HG02970 (cell line): ENCODE measurements around the gene UBE2V1.

Experiments used
- ATAC-seq: cut with Tn5 transposase; IDR thresholded peaks from one replicate; pipeline ENCODE4 v1.9.1; 2021; ENCODE audit warnings: mild to moderate bottlenecking, moderate library complexity, moderate number of reproducible peaks; ENCODE audit not compliant: unreplicated experiment, low FRiP score

UBE2V1 gene

DNA sequence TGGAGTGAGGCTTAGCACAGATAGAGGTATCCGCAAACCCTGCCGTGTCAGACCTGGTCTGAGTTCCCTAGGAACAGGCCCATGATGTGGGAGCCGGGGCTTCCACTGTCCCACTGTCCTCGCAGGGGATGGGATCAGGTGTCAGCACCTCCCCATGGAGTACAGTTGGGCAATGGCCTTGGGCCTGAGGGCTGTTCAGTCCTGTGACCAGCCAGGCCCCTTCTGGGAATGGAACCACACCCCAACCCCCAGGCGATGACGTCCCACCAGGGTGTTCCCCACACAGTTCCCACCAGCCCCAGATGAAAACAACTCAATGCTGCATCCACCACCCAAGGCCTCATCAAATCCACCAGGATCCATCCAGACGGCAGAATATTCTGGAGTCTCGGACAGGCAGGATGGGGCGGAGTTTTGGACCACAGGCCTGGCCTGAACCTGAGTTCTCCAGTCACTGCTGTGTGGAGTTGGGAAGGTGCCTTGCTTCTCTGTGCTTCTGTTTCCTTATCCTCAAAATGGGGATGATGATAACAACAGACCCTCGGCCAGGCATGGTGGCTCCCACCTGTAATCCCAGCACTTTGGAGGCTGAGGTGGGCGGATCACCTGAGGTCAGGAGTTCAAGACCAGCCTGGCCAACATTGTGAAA lies 62.2 kb downstream of the UBE2V1 start:
- no peak for ATAC-seq

- ATAC-seq: no peak
These were observed 62.7 kb downstream of the UBE2V1 start for GRCh38 chr20:50050214-50050613.

GRCh38 chr20:50049442-50050026 lies 63.4 kb downstream of the UBE2V1 start:
- ATAC-seq: no peak

GRCh38 chr20:50048420-50049166 lies 64.4 kb downstream of the UBE2V1 start:
- no peak for ATAC-seq

DNA sequence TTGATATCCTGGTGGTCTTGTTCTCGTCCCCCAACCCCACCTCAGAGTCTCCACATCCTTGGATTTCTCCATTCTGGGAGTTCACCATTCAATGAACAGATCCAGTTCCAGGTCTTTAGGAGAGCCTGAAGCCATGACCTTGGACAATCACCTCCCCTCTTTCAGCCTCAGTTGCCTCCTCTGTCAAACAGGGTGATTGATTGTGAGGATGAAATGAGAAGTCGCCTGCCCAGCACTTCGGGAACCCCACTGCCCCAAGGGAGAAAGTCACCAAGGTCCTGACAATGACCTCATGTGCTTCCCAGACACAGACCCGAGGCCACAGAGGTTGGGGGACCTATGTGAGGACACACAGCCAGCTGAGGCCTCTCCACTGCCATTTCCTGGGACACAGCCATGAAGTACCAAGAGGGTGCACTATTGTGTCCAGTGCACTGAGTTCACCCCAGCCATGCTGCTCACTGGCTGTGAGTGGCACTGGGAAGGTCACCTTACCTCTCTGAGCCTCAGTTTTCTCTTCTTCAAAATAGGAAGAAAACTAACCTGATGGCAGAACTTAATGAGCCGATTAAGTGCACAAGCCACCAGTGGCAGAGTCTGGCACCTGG lies 68.5 kb downstream of the UBE2V1 start:
- ATAC-seq: no peak

DNA sequence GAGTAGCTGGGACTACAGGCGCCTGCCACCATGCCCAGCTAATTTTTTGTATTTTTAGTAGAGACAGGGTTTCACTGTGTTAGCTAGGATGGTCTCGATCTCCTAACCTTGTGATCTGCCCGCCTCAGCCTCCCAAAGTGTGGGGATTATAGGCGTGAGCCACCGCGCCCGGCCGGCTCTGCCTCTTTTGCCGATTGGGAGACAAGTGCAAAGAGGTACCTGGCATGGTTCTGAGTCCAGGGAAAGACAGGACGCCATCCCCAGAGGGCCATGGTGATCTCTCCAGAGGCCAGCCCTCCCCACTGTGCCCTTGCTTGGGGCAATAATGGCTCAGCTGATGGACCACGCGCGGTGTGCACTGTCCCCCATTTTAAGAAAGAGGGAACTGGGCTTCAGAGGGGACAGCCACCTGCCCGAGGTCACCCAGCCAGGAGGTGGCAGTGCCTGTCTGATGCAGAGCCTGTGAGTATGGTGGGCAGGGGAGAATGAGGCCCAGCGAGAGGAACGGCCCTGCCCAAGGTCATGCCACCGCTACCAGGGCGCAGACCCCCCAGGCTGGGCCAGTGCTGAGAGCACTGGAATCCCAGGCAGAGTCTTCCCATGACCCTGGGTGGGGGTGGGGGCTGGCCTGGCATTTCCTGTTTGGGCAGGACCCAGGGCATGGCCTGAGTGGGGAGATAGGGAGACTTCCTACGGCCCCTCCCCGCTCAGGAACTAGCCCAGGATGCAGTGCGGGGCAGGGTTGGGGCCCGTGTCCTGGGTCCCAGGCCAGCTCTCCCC lies 69.2 kb downstream of the UBE2V1 start:
- ATAC-seq: no peak

DNA sequence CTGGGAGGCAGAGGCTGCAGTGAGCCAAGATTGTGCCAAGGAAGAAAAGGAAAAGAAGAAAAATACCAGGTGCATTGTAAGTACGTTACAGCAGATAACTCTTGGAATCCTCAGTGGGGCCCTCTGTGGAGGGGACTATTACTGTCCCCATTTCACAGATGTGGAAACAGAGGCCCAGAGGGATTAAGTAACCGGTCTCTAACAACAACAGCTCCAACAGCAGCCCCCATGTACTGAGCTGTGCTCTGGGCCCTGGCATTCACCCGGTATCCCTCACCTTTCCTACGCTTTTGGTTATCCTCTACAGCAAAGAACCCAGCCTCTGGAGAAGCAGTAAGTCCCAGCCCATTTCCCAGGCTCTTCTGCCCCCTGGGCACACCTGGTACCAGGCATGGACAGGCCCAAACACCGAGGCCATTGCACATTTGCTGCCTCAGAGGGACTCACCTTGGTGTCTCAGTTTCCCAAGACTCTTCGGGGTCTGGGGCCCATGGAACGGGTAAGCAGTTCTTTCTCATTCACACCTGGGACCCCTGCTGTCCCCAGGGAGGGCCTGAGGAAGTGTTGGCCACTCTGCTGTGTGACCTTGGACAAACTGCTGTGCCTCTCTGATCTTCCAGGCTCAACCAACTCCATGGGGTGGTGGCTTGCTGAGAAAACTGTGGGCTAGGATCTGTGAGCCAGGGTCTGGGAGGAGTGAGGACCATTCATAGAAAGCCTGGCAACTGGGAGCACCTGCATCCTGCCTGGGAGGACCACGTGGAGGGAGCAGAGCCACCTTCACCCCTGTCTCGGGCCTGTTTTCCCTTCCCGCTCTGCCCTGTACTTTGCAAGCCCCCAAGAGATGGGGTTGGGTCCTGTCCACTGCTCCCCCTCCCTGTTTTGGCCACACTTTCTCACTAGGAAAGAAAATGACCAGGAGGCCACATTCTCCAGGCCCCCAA lies 70.3 kb downstream of the UBE2V1 start:
- ATAC-seq: no peak

GRCh38 chr20:50041246-50041873 lies 71.6 kb downstream of the UBE2V1 start:
- ATAC-seq: no peak

DNA sequence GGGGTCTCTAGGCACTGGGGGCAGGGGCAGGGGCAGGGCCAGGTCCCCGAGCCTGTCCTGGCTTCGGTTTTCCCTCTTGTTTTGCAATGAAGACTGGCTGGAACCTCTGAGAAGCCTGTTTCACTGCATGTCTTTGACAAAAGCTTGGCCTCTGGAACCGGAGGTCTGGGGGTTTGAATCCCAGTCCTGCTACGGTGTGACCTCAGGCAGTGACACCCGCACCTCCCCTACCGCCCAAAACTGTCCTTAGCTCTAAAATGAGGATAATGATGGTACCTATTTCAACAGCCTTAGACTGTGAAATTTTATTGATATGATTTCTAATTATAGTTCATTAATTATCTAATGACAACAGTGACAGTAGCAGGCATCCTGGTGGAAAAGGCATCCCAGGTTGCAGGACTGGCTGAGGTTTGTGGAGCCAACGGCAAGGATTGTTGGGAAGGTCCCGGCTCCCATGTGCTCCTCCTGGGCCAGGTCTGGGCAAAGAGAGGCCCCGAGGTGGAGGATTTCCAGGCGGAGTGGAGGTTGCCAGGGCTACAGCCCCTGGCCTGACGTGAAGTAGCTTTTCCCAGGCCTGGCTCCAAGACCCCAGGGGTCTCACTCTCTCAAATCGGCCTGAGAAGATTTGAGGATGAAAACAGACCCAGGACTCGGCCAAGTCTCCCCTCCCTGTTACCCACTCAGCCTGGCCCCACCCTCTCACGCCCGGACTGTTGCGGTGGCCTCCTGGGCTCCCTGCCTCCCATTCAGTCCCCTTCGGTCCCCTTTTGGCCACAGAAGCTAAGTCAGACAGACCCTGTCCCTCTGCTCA lies 72.3 kb downstream of the UBE2V1 start:
- ATAC-seq: no peak

DNA sequence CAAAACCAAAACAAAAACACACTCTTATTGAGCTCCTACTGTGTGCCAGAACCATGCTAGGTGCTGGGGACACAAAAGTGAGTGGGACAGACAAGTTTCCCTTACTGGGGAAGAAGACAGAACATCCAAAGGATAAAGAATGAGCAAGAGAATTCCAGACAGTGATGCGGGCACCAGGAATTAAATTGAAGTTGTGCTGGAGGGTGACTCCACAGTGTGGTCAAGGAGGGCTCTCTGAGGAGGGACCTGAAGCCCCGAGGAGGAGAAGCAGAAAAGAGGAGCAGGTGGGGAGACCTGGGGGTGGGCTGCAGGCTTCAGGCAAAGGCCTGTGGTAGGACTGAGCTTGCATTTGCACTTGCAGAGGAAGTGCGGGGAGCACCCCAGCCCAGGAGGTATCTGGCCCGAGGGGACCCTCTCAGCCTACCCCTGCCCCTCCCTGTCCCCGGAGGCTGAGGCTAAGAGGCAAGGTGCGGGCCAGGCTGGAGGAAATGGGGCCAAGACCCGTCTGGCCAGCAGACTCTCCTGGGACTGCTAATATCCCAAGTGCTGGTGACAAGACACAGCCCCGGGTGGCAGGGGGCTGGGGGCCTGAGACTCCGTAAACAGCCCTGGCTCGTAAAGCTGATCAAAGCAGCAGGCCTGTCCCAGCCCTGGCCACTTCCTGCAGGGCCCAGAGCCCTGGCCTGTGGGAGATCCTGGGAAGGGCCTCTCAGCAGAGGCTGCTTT lies 73.1 kb downstream of the UBE2V1 start:
- ATAC-seq: no peak

DNA sequence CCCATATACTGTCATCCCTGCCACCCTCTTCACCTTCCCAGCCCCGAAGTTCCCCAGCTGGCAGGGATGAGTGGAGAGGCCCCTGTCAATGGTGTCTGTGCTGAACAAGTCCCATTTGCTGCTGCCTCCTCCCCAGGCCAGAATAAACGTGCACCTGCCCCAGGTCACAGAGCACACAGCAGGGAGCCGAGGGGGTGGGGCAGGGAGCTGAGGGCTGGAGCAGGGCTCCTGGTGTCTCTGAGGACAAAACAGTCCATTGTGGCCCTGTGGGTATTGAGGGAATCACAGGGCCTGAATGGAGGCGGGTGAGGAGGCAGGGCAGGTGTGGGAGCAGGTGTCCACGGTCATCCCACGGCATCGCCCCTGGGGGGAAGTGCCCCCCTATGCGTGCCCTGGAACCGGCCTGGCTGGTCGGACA lies 74.4 kb downstream of the UBE2V1 start:
- ATAC-seq: no peak

DNA sequence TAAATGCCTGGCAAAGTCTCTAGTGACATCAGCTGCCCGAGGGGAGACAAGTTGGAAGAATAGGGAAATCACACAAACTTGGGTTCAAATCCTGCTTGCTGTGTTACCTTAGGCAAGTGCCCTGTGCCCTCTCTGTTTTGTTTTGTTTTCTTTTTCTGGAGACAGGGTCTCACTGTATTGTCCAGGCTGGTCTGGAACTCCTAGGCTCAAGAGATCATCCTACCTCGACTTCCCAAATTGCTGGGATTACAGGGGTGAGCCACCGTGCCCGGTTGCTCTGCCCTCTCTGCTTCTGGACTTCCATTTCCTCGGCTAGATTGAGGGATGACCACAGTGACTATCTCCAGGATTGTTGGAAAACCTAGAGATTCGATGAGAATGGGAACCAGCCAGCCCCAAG lies 74.8 kb downstream of the UBE2V1 start:
- ATAC-seq: no peak

DNA sequence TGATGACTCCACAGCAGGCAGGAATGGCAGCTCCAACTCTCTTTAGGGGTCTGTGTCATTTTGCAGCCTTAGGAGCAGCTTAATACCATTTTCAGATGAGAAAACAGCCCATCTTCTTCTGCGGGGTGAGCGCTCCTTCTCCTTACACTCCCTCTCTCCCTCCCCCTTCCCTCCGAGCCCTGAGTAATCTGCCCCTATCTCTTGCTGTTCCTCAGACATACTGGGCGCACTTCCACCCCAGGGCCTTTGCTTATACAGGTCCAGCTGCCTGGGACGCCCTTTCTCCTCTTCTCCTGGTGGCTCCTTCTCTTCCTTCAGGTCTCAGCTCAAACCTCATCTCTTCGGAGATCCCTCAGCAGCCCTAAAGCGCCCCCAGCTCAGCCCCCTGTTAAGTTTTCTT lies 75.4 kb downstream of the UBE2V1 start:
- ATAC-seq: no peak

DNA sequence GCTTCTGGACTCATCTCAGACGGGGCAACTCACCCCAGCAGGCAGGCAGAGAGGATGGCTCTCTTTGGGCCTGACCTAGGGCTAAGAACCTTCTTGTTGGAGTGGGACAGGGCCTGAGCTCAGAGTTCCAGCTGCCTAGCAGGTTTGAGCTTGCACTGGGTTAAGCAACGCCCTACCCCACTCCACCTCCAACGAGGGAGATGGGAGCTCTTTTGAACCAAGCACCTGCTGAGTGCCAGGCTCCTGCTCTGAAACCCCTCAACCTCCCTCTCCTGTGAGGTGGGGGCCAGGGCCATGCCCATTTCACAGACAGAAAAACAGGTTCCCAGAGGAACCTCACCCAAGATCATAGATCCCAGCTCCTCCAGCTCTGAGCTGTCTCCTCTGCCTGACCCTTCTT lies 75.8 kb downstream of the UBE2V1 start:
- ATAC-seq: no peak

- ATAC-seq: no peak
These were observed 76.2 kb downstream of the UBE2V1 start for GRCh38 chr20:50036703-50037102.

DNA sequence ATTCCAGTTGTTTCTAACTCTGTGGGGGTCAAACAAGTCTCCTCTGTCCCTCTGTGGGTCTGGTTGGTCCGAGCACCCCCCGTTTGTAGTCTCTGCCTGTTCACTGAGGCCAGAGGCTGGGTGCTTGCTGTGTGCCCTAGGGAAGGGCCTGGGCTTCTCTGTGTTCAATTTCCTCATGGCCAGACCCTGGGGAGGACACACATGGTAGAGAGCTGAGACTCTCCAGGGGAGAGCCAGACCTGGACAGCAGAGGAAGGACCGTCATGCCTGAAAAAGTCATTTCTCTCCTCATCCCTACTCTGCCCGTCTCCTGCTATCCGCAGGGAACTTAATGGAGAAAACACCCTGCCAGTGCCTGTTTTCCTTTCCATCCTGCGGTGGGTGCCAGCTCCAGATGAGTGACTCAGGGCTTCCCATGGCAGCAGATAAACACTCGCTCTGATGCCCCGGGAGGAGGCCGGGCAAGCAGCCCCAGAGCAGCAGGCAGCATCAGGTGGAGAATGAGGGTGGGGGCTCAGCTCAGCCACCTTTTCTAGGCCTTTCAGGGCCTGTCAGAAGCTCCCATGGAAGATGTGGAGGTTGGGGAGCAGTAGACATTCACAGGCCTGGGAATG lies 78.3 kb downstream of the UBE2V1 start:
- ATAC-seq: no peak

DNA sequence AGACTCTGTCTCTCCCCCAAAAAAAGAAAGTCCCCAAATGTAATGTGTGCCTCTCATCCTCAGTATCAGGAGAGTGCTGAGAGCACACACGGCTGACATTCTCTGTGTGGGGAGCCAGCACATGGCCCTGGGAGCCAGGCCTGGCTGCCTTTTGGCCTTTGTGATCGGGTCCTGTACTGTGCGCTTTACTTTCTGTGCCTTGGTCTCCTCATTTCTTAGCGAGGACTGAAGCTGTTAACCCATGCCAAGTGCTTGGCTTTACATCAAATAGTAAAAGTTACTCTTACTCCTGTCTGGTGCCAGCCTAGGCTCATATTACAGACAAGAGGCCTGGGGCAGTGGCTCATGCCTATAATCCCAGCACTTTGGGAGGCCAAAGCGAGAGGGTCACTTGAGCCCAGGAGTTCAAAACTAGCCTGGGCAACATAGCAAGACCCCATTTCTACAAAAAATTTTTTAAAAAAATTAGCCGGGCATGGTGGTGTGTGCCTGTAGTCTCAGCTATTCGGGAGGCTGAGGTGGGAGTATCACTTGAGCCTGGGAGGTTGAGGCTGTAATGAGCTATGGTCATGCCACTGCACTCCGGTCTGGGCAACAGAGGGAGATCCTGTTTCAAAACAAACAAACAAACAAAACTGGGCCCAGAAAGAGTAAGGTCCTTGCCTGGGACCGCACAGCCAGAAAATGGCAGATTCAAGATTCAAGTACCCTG lies 79.8 kb downstream of the UBE2V1 start:
- ATAC-seq: no peak
